GM18861 (cell line): ENCODE measurements around the gene NCOA1.
"Not testable (repeated sequence)": the region's sequence is repeated elsewhere in the genome, so short reads cannot be mapped to it uniquely, and the experiment has no call there.

Source experiments
- ATAC-seq: cut with Tn5 transposase; IDR thresholded peaks from one replicate; pipeline ENCODE4 v1.9.1; 2021; ENCODE audit not compliant: unreplicated experiment

The NCOA1 gene

GRCh38 chr2:24505534-24506275, 14.7 kb downstream of the NCOA1 start:
- no peak for ATAC-seq

- ATAC-seq: no peak
Measured at GRCh38 chr2:24507549-24507948, 16.5 kb downstream of the NCOA1 start.

GRCh38 chr2:24508878-24509277, 17.8 kb downstream of the NCOA1 start:
- ATAC-seq: no peak

- ATAC-seq: peak; percentile 79
Measured at GRCh38 chr2:24509425-24509824, 18.4 kb downstream of the NCOA1 start.

GRCh38 chr2:24509840-24510239, 18.8 kb downstream of the NCOA1 start:
- ATAC-seq: peak; percentile 37

- no peak for ATAC-seq
Measured at GRCh38 chr2:24510771-24511170, 19.7 kb downstream of the NCOA1 start.

GRCh38 chr2:24511198-24511597, 20.1 kb downstream of the NCOA1 start:
- no peak for ATAC-seq

- ATAC-seq: no peak
Measured at GRCh38 chr2:24511894-24512293, 20.8 kb downstream of the NCOA1 start.

- no peak for ATAC-seq
Measured at GRCh38 chr2:24512404-24512803, 21.4 kb downstream of the NCOA1 start.

- ATAC-seq: no peak
Measured at GRCh38 chr2:24512831-24513230, 21.8 kb downstream of the NCOA1 start.

GRCh38 chr2:24513281-24514071, 22.4 kb downstream of the NCOA1 start:
- ATAC-seq: no peak

GRCh38 chr2:24514820-24515219, 23.8 kb downstream of the NCOA1 start:
- no peak for ATAC-seq

GRCh38 chr2:24515335-24515734, 24.3 kb downstream of the NCOA1 start:
- no peak for ATAC-seq

- no peak for ATAC-seq
Measured at GRCh38 chr2:24515831-24516230, 24.8 kb downstream of the NCOA1 start.

- ATAC-seq: no peak
Measured at GRCh38 chr2:24517247-24517646, 26.2 kb downstream of the NCOA1 start.

- ATAC-seq: no peak
Measured at GRCh38 chr2:24520175-24520574, 29.1 kb downstream of the NCOA1 start.

GRCh38 chr2:24521162-24521857, 30.3 kb downstream of the NCOA1 start:
- ATAC-seq: no peak

GRCh38 chr2:24521975-24522639, 31.1 kb downstream of the NCOA1 start:
- ATAC-seq: no peak

- ATAC-seq: no peak
Measured at GRCh38 chr2:24527536-24527935, 36.5 kb downstream of the NCOA1 start.

GRCh38 chr2:24530796-24531195, 39.7 kb downstream of the NCOA1 start:
- no peak for ATAC-seq

- not testable (repeated sequence) for ATAC-seq
Measured at GRCh38 chr2:24531610-24532009, 40.6 kb downstream of the NCOA1 start.
